GM19372 (cell line): ENCODE data around the gene ARL3.
A peak's percentile ranks its signal among the peaks of the same experiment; 100 is the strongest.

Experiments
- ATAC-seq: cut with Tn5 transposase; IDR thresholded peaks from one replicate; pipeline ENCODE4 v1.9.1; 2021; ENCODE audit warnings: mild to moderate bottlenecking, low read depth, moderate library complexity; ENCODE audit not compliant: unreplicated experiment

ARL3 gene

DNA sequence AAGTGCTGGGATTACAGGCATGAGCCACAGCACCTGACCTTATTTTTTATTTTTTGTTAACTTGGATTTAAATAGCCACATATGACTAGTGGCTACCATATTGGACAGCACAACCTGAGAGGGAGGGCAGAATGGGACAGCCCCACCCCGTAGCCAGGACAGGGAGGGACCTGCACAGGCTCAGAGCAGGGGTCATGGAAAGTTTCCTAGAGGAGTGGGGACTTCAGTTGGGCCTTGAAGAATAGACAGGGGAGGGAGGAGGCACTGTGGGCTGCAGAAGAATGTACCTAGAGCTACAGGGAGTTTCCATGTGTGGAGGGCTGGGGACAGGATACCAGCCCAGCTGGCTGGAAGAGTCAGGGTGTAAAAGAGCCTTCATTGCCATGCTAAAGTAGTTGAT lies 61.1 kb downstream of the ARL3 start:
- ATAC-seq: no peak

DNA sequence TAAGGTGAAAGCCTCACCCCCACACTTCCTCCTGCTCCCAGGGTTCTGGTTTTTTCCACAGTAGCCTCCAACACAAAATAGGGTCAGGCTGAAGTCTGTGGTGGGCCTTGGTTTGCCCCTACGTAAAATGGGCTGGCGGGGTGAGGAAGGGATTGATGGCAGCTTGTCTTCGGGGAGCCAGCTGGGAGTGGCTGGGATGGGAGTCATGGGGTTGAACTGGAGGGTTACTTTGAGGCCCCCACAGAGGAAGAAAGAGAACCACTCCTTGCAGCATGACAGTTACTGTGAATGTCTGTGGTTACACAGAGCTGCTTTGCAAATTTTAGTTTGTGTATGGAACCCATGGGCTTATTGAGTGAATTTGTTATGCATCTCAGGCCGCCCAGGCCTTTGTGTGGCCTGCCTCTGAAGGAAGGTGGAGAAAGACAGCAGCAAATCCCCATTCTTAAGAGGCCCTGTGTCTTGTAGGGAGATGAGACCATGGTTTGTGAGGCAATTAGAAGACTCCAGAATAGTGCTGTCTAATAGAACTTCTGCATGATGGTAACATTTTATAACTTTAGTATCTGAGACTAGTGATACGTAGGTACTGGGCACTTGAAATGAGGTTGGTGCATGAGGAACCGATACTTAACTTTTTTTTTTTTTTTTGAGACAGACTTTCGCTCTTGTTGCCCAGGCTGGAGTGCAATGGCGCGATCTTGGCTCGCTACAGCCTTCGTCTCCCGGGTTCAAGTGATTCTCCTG lies 61.9 kb downstream of the ARL3 start:
- no peak for ATAC-seq

DNA sequence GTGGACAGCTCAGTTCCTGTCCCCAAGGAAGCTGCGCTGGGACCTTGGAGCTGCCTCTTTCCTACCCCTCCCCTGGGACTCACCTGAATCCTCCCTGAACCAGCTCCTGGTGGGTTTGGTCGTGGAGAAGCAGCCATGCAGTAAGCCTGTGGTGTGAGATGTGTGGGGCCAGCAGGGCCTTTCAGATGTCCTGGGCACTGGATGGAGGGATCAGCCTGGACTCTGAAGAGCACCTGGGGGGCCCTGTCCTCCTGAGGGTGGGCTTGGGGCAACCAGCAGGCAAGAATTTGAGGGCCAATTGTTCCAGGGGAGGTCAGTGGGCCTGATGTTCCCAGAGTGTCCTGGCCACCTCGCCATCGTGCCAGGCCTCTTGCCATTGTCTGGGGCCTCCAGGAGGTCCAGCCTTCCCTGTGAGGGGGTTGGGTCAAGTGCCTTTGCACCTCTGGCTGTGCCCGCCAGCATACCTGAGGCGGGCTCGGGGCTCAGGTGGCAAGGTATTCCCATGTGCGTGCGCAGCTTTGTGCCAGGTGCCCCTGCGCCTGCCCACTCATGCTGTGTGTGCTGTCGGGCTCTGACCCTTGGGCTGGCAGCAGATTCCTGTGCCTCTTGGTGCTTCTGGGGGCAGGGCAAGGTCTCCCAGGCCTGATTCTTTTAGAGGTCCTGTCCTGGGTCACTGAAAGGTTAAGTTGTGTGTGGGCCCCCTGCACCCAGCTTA lies 62.6 kb downstream of the ARL3 start:
- ATAC-seq: no peak

DNA sequence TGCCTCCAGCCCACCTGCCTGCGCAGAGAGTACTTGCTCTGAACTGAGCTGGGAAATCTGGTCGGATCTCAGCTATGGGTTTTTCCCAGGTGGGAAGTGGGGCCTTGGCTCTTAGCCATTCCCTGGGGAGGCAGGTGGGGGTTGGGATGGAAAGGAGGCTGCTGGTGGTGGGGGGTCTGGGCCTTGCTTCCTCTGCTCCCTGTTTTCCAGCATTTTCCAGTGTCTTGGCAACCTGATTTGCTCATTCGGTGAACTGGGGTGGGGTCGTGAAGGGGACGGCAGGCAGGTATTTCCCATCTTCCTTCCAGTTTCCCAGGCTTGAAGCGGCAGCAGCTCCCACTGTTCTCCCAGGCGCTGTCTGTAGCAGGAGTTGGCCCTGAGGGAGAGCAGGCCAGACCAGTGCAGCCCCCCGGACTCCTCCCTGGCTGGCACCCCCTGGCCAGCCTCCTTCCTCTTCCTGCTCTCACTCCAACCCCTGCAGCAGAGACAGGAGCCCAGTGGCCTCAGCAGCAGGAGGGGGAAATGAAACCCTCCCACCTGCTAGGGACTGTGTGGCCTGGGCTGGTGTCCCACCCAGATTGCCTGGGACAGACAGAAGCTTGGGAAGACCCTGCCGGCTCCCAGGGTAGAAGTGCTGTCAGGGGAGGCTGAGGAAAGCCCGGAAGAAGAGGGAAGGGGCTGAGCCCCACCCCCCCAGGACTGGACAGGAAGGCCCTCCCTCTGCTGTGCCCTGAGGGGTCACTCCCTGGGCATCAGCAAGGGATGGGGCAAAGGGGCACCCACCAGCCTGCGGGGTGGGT lies 63.3 kb downstream of the ARL3 start:
- ATAC-seq: no peak

DNA sequence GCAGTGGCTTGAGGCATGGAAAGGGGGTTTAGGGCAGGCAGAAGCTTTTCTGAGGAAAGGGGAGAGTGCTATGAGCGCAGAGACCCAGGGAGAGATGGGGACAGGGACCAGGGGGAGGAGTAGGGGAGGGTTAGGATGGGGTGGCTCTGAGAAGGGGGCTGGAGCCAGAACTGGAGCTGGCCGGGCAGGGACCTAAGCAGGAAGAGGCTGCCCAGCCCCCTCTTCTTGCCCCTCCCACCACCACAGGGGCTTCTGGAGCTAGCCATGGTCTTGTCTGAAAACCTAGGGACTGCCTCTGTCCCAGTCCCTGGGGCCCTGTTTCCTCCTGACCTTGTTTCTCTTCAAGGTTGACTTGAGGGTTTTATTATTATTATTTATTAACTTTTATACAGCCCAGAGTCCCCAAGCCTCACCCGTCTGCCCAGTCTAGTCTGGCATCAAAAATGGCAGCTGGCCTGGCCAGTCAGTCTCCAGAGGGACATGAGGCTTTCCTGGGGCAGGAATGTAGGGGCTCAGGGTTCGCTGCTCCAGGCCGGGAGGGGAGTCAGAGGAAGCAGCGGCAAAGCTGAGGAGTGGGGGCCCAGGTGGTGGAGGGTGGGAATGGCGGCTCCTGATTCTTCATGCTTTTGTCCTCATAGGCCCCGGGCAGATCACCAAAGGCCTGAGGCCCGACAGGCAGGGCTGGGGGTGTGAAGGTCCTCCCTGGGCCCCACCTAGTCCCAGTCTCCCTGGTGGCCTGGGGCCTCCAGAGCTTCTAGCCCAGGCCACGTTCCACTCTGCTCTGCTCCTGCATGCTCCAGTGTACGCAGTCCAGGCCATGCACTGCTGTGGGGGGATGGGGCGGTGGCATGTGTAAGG lies 64.2 kb downstream of the ARL3 start:
- no peak for ATAC-seq

DNA sequence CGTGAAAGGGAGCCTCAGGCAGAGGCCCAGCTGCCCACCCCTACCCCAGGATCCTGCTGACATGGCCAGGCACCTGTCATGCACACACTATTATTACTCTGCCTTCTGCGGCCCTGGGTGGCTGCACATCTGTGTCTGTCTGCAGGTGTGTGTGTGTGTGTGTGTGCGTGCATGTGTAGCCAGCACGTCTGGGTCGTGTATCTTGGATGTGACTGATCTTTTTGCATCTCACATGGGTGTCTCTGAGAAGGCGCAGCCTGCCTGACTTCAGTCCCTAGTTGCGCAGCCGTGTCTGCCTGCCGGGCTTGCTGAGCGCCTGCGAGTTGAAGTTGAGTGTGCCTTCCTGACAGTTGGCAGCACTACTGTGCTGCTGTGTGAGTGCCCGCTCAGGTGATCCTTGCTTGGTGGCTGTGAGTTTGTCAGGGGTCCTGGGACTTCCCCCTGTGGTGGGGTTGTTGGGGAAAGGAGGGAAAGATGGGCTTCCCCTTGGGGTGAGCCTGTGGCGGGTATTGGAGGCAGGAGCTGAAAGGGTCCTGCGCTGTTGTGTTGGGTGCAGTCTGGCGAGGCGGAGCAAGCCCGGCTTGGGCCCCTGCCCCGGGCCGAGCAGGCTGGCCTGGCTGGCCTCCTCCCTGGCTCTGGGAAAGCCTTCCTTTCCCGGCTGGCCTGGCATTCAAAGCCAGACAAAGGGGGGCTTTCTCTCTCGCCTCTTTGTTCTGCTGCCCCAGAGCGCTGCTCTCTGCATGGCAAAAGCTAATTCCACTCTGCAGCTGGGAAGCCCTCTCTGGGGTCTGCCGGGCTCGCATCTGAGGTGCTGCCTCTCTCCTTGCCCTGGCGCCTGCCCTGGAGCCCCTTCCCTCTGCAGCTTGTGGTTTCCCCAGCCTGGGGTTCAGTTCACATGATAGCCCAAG lies 65.1 kb downstream of the ARL3 start:
- no peak for ATAC-seq

DNA sequence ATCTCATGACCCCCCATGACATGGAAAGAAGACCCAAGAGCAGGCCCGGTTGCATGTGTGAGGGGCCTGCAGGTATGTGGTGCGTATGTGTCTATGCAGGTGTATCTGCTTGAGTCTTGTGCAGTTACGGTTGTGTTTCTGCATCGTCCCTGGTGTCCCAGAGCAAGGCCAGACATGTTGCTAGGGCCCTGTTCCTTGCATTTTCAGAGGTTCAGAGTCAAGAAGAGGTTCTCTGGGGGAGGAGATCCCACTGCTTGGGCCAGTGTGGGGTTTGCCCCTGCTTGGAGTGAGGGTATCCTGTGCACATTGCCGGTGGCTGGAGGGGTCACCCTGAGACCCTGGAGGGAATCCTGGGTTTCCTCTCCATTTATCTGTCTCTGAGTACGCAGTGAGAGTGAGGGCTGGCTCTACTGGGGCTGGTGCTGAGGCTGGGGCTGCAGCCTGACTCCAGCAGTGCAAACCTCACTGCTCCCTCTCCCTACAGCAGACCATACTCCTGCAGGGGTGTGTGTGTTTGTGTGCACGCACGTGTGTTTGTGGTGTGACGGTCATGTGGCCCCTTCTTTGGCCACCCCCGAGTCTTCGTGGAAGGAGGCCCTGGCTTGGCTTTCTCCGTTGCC lies 65.8 kb downstream of the ARL3 start:
- ATAC-seq: no peak

DNA sequence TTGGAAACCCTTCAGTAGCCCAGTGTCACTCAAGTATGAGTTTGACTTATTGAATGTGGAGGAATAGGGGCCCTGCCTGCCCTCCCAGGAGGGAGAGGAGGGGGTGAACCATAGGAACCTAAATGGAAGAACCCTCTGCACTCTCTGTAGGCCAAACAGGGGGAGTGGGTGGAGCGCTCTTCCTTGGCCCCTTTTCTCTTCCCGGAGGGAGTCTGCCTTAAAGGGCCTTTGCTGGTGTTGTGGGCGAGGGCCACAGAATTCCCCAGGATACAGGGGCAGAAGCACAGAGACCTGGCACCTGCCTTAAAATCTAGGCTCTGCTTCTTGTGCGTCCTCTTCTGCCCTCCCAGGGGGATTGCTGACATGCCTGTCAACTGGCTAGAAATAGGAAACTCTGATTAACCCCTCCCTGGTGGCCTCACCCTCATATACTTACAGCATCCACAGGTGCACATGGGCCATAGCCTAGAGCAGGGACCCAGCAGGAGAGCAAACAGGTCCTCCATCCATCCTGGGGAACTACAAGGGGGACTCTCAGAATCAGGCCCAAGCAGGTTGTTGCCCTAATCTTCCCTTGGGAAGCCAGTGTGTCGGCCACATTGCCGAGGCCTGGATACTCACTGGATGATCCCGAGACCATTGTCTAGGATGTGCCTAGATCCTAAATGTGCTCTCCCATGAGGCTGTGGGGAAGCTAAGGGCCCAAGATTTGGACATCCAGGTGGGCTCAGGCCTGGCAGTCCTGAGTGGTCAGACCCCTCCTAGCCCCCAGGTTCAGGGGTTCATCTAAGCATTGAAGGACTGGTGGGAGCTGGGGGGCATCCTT lies 66.5 kb downstream of the ARL3 start:
- ATAC-seq: no peak

DNA sequence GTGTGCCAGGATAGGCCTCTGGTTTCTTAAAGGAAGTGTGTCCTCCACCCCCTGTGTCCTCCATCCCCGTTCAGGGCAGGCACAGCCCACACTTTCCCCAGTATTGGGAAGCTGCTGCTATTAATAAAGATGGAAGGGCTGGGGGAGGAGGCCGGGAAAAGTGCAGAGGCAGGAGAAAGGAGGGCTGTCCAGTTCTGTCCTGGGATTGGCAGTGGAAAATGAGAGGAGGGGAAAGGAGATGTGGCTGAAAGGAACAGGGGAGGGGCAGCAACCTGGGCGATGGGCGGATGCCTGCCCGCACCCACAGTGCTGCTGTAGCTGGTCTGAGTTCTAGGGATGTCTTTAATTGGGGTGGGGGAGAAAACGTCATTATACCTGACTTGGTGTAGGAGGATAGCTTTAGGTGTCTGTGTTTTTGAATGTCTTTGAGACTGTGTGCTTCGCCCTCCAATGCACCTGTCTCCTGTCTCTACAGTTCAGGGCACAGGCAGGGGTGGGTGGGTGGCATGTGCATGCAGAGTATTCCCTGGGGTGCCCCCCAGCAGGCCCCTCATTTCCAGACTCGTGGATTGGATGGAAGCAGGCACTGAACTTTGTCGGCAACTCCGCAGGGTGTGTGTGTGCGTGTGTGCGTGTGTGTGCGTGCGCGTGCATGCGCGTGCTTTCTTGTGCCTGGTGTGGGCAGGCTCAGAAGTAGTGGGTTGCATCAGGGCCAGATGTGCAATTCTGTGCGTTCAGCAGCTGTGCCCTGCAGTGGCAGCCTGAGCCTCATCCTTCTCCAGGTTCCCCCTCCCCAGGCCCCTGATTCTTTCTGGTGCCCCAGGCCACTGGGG lies 67.4 kb downstream of the ARL3 start:
- no peak for ATAC-seq

DNA sequence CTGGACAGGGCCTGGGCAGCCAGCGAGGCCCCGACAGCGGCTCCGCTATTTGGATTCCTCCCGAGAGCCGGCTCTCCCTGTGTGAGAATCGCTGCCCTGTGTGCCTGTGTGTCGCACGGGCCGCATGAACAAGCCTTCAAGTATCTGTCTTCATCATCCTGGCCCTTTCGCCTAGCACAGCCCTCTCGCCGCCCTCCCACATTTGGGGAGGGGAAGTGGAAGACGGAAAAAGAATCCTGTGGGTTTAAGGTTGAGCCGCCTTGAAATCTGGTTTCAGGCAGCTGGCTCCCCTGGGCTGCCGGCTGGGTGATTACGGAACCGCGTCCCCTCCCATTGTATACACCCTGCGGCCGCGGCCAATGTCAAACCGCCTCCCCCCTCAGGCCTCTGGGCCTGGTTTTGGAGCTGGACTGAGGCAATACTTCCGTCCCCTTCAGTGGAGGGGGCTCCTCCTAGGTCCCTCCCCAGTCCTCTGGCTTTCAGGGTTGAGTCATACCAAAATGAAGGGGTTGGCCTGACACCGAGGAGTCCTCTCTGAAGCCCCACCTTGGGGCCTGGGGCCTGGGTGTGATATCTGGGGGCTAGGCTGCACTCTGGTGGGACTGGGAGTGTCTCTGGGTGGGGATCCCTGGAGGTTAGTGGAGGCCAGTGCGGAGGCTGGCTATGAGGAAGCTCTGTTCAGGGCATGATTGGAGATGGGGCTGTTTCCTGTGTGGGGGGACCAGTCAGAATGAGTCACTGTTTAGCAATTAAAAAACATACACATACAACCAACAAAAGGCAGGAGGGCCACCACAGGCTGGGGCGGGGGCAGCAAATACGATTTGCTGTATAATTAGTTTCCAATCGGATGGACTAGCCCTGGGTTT lies 68.2 kb downstream of the ARL3 start:
- peak; percentile 31 for ATAC-seq

DNA sequence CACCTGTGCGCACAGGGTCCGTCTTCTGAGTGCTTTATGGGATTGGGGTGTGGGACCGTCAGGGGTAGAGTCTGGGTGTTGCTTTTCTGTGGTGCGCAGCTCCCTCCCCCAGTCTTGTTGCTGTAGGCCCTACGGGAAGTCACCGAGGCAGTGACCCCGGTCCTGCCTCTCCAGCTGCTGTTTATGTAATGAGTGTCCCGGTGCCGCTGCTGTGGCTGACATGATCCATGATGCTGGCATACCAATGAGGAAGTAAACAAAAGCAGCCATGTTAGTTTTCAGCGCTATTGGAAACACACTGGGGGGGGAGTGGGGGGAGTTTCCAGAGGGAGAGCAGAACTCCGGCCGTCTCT lies 68.8 kb downstream of the ARL3 start:
- no peak for ATAC-seq

DNA sequence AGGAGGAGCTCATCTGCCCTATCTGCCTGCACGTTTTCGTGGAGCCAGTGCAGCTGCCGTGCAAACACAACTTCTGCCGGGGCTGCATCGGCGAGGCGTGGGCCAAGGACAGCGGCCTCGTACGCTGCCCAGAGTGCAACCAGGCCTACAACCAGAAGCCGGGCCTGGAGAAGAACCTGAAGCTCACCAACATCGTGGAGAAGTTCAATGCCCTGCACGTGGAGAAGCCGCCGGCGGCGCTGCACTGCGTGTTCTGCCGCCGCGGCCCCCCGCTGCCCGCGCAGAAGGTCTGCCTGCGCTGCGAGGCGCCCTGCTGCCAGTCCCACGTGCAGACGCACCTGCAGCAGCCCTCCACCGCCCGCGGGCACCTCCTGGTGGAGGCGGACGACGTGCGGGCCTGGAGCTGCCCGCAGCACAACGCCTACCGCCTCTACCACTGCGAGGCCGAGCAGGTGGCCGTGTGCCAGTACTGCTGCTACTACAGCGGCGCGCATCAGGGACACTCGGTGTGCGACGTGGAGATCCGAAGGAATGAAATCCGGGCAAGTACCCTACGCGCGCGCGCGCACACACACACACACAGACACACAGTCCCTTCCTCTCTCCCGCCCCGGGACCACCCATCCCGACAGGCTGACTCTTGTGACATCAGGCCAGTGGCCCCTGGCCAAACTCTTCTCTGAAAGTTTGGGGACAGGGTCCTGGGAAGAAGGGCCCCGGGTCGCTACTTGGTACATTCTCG lies 69.4 kb downstream of the ARL3 start:
- ATAC-seq: no peak

DNA sequence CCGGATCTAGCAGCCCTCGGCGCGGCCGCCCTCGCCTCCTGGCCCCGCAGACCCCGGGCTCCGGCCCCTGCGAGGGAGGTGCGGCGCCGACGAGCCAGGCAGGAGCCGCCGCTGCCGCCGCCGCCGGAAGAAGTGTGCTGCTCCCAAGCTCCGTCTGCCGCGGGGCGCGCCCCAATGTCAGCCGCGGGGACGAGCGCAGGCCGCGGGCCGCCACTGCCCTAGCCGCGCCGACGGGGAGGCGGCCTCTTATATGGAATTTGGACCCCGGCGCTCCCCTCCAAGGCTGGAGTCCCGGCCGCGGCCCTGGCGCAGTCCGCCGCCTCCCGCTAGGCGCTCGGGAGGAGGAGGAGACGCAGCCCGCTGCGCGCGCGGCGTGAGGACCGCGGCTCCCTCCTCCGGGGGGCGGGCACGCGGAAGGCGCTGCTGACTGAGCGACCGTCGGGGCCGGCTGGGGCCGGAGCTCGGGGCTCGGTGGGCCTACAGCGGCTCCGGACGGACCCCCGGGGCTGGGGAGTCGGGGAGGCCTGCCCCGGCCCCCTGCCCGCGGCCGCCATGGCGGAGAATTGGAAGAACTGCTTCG lies 70.0 kb downstream of the ARL3 start, which contains the start of gene TRIM8:
TRIM8 (plus strand) TSS at position 414 of the 580 bp plus-strand sequence; CDS start at position 553, 139 bp downstream.
- no peak for ATAC-seq

DNA sequence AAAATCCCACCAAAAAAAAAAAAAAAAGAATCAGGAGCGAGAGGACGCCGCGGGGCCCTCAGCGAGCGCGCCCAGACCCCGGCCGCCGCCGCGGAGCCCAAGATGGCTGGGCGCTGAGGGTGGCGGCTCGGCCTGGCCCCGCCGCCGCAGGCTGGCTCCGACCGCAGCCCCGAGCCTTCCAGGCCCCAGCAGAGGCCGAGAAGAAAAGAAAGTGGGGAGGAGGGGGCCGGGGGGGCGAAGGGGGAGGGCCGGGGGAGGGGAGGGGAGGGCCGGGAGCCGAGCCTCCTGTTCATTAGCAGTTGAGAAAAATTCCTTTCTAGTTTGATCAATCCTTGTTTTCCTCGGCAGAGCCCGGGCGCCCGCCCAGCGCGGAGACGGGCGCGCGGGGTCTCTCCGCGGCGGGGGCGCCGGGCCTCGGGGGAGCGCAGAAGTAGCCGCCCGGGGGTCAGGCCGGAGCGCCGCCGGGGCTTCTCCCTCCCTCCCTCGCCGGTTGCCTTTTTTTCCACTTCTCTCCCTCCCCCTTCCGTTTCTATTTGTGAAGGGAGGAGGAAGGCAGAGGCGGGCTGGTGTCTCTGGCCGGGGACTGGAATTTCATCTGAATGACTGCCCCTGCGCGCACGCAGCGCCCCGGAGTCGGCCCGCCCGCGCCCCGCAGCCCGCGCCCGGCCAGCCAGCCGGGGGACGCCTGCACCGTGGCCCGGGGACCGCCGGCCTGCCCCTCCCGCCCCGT lies 70.7 kb downstream of the ARL3 start:
- no peak for ATAC-seq
